GM10266 (cell line): ENCODE measurements around the gene DTD2.
"Not testable (repeated sequence)": the region's sequence is repeated elsewhere in the genome, so short reads cannot be mapped to it uniquely, and the experiment has no call there.

Source experiments
- DNase-seq: peaks from one replicate; pipeline ENCODE4 v3.0.0; 2012; ENCODE audit errors: extremely low spot score
- CTCF ChIP-seq: IDR thresholded peaks from 2 replicates; pipeline ENCODE4 v1.5.1; 2012; ENCODE audit warnings: mild to moderate bottlenecking, low read depth; ENCODE audit not compliant: control insufficient read depth, insufficient read depth; ENCODE audit errors: missing control alignments

DTD2 gene

DNA sequence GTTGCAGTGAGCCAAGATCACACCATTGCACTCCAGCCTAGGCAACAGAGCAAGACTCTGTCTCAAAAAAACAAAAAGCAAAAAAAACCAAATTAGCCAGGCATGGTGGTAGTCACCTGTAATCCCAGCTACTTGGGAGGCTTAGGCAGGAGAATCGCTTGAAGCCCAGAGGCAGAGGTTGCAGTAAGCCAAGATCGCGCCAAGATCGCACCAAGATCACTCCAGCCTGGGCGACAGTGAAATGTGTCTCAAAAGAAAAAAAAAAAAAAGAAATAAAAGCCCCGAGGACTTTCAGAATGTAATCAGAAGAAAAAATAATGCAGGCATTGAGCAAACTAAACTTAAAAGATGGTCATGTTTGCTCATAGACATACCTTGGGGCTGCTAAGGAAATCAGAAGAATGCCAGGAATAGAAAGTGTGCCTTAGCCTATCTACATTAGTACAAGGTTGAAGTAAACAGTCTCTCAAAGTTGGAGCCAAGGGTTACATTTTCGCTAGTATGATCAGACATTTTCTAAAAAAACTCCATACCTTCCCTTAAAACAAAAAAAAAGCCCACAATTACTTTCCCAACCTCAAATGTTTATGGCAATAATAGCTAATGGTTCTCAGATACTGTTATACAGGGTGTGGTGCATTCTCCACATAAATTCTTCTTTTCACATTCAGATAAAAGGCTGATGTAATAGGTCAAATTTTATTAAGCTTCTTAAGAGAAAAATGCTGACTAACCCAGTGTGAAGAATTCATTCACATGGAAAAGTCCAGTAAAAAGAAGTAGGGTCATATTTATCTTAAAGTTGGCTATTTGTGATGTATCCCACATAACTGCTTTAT, 15.8 kb downstream of the DTD2 start:
- DNase-seq, result no peak
- no peak for TF ChIP-seq CTCF

- TF ChIP-seq CTCF, result no peak
- no peak for DNase-seq
These were observed 17.0 kb downstream of the DTD2 start for GRCh38 chr14:31440280-31440679.

- DNase-seq, result no peak
- no peak for TF ChIP-seq CTCF
These were observed 17.7 kb downstream of the DTD2 start for GRCh38 chr14:31439561-31439960.

- not testable (repeated sequence) for DNase-seq
These were observed 20.1 kb downstream of the DTD2 start for GRCh38 chr14:31437045-31437691.

DNA sequence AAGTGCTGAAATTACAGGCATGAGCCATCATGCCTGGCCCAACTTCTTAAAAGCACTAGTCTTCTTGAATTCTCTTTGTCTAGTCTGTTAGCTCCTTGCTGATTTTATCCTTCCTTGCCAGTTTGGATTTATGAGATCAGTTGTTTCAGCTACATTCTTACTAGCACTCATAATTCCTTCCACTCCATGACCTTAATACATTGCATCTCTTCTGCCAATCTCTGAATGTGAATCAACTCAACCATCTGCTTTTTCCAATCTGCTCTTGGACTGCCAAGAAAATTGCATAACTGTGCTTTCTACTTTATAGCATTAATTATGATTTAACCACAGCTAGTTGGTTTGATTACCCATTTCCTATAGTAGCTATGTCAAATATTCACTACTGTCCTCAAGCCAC, 22.0 kb downstream of the DTD2 start:
- no peak for DNase-seq
- no peak for TF ChIP-seq CTCF

GRCh38 chr14:31430634-31431264, 26.6 kb downstream of the DTD2 start:
- no peak for DNase-seq
- TF ChIP-seq CTCF, result no peak

- no peak for TF ChIP-seq CTCF
- DNase-seq, result no peak
These were observed 27.5 kb downstream of the DTD2 start for GRCh38 chr14:31429791-31430190.
